Astrocyte (in vitro differentiated cells and primary cell): ENCODE measurements around the gene LAIR2.

ENCODE experiments used
- EZH2 ChIP-seq: IDR thresholded peaks from 2 replicates; pipeline ENCODE4 v1.6.1; 2012; ENCODE audit warnings: mild to moderate bottlenecking, low read length, inconsistent platforms; ENCODE audit not compliant: insufficient read depth
- TF ChIP-seq, protein P1 (sequence below): IDR thresholded peaks from 2 replicates; pipeline ENCODE4 v1.5.1; 2011; ENCODE audit warnings: low read depth, mild to moderate bottlenecking, inconsistent platforms, low read length, moderate library complexity; ENCODE audit not compliant: insufficient read depth

DNA sequence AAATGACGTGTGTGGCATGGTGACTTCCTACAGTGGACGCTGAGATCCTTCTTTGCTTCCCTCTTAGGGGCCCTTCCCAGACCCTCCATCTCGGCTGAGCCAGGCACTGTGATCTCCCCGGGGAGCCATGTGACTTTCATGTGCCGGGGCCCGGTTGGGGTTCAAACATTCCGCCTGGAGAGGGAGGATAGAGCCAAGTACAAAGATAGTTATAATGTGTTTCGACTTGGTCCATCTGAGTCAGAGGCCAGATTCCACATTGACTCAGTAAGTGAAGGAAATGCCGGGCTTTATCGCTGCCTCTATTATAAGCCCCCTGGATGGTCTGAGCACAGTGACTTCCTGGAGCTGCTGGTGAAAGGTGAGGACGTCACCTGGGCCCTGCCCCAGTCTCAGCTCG, 5.2 kb downstream of the LAIR2 start:
- TF ChIP-seq, protein P1, sequence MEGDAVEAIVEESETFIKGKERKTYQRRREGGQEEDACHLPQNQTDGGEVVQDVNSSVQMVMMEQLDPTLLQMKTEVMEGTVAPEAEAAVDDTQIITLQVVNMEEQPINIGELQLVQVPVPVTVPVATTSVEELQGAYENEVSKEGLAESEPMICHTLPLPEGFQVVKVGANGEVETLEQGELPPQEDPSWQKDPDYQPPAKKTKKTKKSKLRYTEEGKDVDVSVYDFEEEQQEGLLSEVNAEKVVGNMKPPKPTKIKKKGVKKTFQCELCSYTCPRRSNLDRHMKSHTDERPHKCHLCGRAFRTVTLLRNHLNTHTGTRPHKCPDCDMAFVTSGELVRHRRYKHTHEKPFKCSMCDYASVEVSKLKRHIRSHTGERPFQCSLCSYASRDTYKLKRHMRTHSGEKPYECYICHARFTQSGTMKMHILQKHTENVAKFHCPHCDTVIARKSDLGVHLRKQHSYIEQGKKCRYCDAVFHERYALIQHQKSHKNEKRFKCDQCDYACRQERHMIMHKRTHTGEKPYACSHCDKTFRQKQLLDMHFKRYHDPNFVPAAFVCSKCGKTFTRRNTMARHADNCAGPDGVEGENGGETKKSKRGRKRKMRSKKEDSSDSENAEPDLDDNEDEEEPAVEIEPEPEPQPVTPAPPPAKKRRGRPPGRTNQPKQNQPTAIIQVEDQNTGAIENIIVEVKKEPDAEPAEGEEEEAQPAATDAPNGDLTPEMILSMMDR, result no peak
- no peak for TF ChIP-seq EZH2
